Neural crest cell (in vitro differentiated cells): ENCODE measurements around the gene MTA1. TPM values are rescaled to one million over a fixed set of nuclear protein-coding genes. Genes with fewer than 3 reads are reported as not detected.

Experiments used
- DNase-seq: peaks from one replicate; pipeline ENCODE4 v3.0.0; 2021; ENCODE audit warnings: low read depth, mixed read lengths, low spot score
- H3K27ac Mint-ChIP-seq: one replicate; pipeline ENCODE4 v1.8.0; 2021; ENCODE audit warnings: mild to moderate bottlenecking, mixed read lengths; ENCODE audit not compliant: unreplicated experiment
- H3K27me3 Mint-ChIP-seq: 2 replicates; pipeline ENCODE4 v1.8.0; 2021; ENCODE audit warnings: low read depth, mild to moderate bottlenecking, mixed read lengths
- H3K36me3 Mint-ChIP-seq: 2 replicates; pipeline ENCODE4 v1.8.0; 2021; ENCODE audit warnings: low read depth, mild to moderate bottlenecking, mixed read lengths
- H3K4me1 Mint-ChIP-seq: 2 replicates; pipeline ENCODE4 v1.8.0; 2021; ENCODE audit warnings: mixed read lengths
- H3K4me3 Mint-ChIP-seq: one replicate; pipeline ENCODE4 v1.8.0; 2021; ENCODE audit warnings: mild to moderate bottlenecking, mixed read lengths
- H3K9me3 Mint-ChIP-seq: 2 replicates; pipeline ENCODE4 v1.8.0; 2021; ENCODE audit warnings: mixed read lengths
- CTCF ChIP-seq: fragments of 200-600 bp; sonication (generic); conservative IDR thresholded peaks from 2 replicates; pipeline ENCODE4 v1.5.0; 2021; ENCODE audit warnings: antibody characterized with exemption, mild to moderate bottlenecking
- total RNA-seq: library from RNA; stranded (reverse); gene quantifications from 2 replicates; pipeline ENCODE4 v1.2.1, GENCODE V29; 2021

Gene MTA1
- total RNA-seq, 1 donor from 2014 or later, result 246 TPM

DNA sequence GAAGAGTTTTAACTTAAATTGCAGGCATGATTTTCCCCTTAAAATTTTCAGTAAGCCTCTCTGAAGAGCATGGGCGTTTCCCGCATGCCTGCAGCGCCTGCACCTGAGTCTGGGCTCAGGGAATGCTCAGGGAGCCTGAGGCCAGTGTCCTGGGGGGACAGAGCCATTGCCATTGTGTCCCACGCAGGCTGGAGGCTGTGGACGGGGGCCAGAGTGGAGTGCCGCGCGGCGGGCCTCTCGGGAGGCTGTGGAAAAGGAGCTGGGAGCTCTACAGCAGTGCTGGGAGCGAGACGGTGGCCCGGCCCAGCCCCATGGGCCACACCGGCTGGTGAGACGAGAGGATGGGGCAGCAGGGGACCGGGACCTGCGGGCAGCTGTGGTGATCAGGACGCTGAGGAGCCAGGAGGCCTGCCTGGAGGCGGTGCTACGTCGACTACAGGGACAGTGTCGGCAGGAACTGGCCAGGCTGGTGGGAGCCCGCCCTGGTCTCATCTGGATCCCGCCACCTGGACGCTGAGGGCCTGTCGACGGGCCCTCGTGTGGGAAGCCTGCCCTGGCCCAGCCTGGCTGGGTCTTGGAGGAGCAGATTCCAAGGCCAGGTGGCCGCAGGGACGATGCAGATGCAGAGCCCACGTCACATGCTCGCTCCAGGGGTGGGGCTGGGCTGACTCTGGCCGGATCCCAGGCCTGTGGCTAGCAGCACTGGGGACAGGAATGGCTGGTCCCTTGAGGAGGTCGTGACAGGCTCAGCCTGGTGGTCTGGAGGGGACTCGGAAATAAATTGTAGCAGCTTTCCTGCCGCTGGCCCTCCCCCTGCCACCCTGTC lies 79.0 kb downstream of the MTA1 start:
- Mint-ChIP-seq H3K27me3 (peaks cover 10% of the 10 kb centered on the region), H3K4me3 (peak overlapping the region; percentile 65), H3K4me1 (peaks cover 20% of the 10 kb centered on the region), H3K36me3 (no peaks in the 10 kb centered on the region), H3K9me3 (no peaks in the 10 kb centered on the region), H3K27ac (peak overlapping the region; percentile 88)
- DNase-seq, result no peak
- TF ChIP-seq CTCF, result no peak

DNA sequence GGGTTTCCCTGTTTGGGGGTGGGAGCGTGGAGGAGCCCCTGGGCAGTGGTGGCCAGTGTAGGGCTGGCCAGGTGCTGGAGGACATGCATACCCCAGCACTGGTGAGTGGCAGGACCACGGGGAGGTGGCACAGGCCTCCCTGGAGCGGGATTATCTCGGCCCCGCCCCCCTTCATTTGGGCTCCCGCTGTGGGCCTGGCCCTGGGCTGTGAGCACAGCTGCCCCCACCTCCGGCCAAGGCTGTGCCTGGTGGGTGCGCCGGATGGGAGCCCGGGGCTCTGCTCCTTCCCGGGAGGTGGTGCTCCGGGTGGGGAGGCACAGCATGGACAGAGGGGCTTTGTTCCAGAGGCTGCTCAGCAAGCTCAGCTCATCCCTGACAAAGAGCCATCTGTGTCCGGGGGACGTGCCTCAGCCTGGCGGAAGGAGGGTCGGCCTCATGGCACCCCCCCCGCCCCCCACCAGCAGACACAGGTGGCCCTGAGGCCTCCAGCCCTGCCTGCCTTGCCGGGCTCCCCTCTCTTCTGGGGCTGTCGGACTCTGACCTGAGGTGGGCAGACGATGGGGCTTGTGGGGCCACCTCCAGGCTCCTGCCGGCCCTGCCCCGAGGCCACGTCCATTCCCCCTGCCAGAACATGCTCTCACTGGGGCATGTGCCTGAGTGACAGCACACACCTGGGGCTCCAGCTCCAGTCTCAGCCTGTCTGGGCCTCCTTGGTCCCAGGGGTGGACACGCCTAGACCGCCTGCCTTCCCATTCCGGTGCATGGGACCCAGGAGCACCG lies 79.8 kb downstream of the MTA1 start:
- peaks cover 11% of the 10 kb centered on the region for H3K27me3 Mint-ChIP-seq
- peak overlapping the region; percentile 96 for H3K27ac Mint-ChIP-seq
- no peaks in the 10 kb centered on the region for H3K9me3 Mint-ChIP-seq
- no peak for TF ChIP-seq CTCF
- H3K4me1 Mint-ChIP-seq, result peaks cover 24% of the 10 kb centered on the region
- H3K4me3 Mint-ChIP-seq, result peak overlapping the region; percentile 72
- H3K36me3 Mint-ChIP-seq, result no peaks in the 10 kb centered on the region
- DNase-seq, result peak; percentile 60

GRCh38 chr14:105500036-105500725 lies 80.6 kb downstream of the MTA1 start:
- no peaks in the 10 kb centered on the region for H3K36me3 Mint-ChIP-seq
- TF ChIP-seq CTCF, result no peak
- no peaks in the 10 kb centered on the region for H3K9me3 Mint-ChIP-seq
- DNase-seq, result no peak
- H3K4me3 Mint-ChIP-seq, result peak overlapping the region; percentile 72
- H3K27ac Mint-ChIP-seq, result peak overlapping the region; percentile 96
- peaks cover 11% of the 10 kb centered on the region for H3K27me3 Mint-ChIP-seq
- H3K4me1 Mint-ChIP-seq, result peaks cover 24% of the 10 kb centered on the region

GRCh38 chr14:105500726-105501101 lies 81.1 kb downstream of the MTA1 start:
- DNase-seq, result no peak
- Mint-ChIP-seq H3K4me1 (peaks cover 24% of the 10 kb centered on the region), H3K27ac (peak overlapping the region; percentile 89), H3K27me3 (peaks cover 11% of the 10 kb centered on the region), H3K4me3 (peak overlapping the region; percentile 72), H3K36me3 (no peaks in the 10 kb centered on the region), H3K9me3 (no peaks in the 10 kb centered on the region)
- no peak for TF ChIP-seq CTCF

- Mint-ChIP-seq H3K27ac (no peak overlapping the region), H3K9me3 (no peaks in the 10 kb centered on the region), H3K4me1 (peaks cover 24% of the 10 kb centered on the region), H3K4me3 (no peak overlapping the region), H3K27me3 (peaks cover 11% of the 10 kb centered on the region), H3K36me3 (no peaks in the 10 kb centered on the region)
- no peak for TF ChIP-seq CTCF
- no peak for DNase-seq
These were observed 82.1 kb downstream of the MTA1 start for GRCh38 chr14:105501504-105502291.
